NK-92 treated with Interleukin-12 subunit alpha and Interleukin-12 subunit beta, amount 100 ng/mL, for 24 hours (cell line): ENCODE measurements around the gene EGFR.

Source experiments
- DNase-seq: peaks from one replicate; lab custom pipeline; 2025; lab: John Stamatoyannopoulos, UW

EGFR gene

DNA sequence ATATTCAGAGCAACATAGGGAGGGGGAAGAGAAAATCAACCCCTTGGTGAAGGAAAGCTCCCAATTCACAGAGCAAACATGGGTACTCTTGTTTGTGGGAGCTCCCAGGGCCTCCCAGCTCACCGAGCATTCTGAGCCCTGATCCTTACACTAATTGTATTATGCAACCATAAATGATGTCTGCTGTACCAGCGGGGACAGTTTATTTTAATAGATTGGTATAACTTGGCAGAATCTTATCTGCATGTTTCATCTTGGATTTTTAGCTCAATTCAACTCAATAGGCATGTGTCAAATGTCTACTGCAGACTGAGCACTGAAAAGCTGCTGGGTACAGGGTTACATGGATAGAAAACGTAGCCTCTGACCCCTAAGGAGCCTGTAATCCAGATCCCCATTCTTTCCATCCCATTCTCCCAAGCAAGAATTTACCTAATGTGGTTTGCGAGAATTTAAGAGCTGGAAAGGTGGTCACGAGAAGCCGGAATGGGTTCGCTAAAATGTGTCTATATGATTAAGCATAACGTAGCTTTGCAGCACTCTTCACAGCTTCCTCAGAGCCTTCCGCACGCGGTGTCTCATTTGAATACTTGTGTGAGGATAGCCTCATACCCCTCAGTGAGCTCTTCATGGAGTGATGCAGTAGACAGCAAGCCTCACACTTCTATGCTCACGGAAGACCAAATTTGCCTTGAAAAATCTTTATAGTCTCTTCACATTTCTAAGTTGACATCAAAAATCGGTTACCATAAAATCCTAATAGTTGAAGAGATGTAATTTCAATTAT, 18.3 kb downstream of the EGFR start:
- no peak for DNase-seq

- DNase-seq = no peak
Measured at GRCh38 chr7:55043691-55044370, 25.0 kb downstream of the EGFR start.

GRCh38 chr7:55044371-55044717, 25.5 kb downstream of the EGFR start:
- no peak for DNase-seq

- DNase-seq = no peak
Measured at GRCh38 chr7:55044791-55045190, 26.0 kb downstream of the EGFR start.

DNA sequence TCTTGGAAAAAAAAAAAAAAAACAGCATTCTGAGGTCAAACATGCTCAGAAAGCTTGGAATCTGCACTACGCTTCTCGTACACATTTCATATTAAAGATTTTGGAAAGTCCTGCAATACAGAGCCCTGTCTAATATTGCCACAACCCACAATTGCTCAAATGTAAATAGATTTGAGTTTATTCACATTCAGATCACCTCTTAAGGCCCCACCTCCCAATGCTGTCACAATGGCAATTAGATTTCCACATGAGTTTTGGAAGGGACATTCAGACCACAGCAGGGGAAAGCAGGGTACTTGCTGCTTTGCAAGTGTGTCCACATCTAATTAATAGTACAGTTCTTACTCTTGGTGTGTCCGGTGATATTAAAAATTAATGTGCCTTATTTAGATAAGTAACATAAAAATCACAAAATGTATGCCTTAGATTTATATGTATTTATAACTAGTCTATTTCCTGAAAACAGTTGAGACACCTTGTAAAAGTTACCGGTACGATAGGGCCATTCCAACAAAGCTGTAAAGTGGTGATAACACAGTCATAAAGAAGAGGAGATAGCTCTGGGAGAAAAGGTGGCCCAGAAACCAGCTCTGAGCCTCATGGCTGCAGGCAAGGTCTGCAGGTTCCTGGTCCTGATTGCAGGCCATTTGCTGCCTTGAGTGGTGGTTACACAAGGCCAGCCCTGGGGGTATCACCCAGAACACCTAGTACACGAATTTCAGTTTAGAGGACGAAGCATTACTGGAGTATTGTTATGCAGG, 27.9 kb downstream of the EGFR start:
- DNase-seq = no peak

DNA sequence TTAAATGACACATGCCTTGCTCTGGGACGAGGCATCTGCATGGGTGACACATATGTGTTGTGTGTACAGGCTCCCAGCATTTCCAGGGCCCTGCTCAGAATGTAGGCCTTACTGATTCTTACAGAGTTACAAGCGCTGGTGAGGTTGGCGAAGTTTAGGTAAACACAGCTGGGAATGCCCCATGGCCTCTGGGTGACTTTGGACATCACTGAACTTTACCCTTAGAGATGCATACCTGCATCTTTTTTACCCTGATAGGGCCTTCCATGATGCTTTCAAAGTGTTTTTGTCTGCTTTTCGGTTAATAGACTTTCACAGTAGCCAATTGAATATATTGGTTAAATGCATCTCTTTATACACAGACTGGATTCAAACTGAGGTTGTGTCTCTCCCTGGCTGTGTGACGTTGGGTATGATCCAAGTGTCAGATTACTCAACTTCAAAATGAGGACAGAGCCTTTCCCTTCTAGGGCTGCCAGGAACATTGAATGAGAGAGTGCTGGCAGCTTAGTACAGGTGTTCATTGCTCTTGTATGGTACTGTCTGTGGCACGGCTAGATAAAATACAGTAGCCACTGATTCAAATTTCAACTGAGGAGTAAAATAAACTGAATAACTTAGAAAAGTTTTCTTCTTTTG, 29.5 kb downstream of the EGFR start:
- DNase-seq = no peak

DNA sequence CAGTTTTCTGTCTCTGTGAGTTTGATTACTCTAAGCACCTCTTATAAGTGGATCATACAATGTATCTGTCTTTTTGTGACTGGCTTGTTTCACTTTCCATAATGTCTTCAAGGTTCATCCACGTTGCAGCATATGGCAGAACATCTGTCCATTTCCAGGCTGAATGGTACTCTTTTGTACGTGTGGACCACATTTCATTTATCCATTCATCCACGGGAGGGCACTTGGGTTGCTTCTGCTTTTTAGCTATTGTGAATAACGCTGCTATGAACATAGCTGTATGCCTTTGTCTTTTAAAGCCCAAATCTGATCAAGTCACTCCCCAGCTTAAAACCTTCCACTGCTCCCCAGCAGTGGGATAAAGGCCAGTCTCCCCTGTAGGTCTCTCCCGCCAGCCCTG, 31.5 kb downstream of the EGFR start:
- no peak for DNase-seq

DNA sequence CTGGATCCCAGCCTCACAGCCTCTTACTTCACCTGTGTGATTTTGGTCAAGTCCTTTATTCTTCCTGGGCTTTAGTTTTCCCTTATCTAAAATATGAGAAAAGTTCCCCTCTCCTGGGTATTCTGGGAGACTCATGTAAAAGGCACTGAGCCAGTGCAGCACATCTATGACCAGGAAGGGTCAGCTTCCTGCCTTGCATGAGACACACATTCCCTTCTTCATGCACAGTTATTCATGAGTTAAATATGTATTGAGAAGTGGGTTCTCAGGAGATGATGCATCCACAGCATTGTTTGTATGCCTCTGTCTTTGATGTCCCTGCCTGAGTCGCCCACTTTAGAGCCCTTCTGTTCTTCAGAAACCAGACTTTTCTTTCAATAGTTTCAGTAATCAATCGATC, 33.3 kb downstream of the EGFR start:
- no peak for DNase-seq

DNA sequence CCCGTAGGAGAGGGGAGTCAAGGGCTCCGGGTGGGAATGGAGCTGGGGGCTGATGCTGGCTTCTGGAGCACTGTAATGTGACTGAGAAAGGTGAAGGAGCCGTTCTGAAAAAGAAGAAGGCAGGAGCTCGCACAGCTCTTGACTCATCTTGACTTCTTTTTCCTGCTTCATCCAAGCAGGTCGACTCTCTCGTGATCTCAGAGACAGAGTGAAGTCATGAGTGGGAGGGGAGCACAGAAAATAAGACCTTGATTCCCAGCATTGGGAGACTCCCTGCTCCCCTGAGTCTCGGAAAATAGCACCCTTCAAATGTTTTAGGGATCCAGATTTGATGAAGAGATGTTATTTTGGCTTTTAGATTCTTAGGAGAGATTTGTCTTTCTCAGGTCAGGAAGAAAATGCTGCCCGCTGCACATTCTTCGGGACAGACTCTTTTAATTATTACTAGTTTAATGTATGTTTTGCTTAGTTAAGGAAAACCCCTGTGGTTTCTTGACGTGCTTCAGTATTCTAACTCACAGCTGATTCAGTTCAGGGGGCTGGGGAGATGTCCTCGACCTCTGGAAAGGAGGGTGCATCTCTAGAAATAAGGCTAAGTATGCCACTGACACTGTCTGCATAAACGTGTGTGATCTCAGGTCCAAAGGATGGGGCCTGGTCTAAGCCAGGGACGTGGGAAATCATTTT, 34.1 kb downstream of the EGFR start:
- no peak for DNase-seq

- DNase-seq = no peak
Measured at GRCh38 chr7:55053651-55054571, 35.1 kb downstream of the EGFR start.

GRCh38 chr7:55054758-55055157, 35.9 kb downstream of the EGFR start:
- DNase-seq = no peak

GRCh38 chr7:55055479-55055878, 36.7 kb downstream of the EGFR start:
- no peak for DNase-seq

DNA sequence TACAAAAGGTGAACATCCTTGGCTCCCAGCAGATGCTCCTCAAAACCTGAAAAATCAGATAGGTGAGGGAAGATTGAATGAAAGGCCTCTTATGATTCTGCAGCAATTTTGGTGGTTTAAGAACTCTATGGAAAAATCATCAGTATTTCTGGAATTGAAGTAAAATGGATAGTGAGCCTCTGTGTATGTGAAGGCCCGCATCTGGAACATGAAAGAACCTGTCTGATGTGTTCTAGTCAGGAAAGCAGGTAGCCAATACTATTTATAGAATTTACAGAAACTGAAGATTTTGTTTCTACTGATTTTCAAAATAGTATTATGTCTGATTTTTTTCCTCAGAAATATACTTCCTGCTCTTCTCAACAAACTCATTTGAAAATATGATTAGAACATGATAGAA, 37.3 kb downstream of the EGFR start:
- no peak for DNase-seq

DNA sequence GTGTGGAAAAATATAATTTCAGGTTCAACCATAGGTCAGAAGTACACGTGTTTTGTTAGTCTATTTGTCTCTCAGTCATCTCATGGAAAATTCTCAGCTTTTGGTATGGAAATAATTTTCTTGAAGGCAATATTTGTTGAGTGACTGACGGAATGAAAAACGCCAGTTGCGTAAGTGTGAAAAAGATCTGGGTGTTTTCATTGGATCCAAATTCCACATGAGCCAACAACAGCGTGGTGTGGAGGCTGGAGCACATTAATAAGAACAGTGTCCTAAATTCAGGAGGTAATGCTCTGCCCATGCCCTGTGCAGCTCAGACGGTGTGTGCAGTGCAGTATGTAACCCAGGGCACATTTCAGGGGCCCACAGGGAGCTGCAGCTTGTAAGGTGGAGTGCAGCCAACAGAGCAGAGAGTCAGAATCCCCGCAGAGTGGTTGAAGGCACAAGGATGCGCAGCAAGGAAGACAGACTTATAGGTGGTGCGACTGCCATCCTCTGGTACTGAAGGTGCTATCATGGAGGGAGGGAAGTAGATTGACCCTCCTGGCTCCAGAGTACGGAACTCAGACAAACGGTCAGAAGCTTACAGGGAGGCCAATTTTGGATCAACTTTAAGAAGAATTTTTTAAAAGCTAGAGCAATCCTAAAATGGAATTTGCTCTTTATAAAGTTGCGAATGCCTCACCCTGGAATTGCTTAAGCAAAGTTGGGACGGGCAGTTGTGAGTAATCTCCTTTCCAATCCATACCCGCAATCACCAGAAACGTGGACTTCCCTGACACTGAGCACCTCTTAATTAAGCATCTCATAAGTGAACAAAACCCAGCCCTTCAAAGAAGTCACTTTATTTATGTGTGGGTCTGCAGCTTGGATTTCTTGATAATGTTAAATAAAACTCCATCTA, 38.0 kb downstream of the EGFR start:
- DNase-seq = no peak

- no peak for DNase-seq
Measured at GRCh38 chr7:55058314-55058713, 39.5 kb downstream of the EGFR start.

DNA sequence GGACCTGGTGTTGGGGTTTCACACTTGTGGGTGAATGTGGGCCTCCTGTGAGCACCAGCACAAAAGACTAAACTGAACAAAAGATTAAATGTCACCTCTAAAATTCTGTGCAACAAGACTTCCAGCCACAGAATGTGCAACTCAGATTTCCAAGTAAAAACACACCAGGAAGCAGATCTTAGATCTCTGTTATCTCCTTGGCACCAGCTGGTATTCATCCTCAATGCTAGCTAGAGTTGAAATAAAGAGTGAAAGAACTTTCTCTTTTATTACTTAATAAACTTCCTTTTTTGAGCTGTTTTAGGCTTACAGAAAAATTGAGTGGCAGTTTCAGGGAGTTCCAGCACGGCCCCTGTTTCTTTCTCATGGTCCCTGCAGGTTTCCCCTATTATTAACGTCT, 40.2 kb downstream of the EGFR start:
- no peak for DNase-seq

DNA sequence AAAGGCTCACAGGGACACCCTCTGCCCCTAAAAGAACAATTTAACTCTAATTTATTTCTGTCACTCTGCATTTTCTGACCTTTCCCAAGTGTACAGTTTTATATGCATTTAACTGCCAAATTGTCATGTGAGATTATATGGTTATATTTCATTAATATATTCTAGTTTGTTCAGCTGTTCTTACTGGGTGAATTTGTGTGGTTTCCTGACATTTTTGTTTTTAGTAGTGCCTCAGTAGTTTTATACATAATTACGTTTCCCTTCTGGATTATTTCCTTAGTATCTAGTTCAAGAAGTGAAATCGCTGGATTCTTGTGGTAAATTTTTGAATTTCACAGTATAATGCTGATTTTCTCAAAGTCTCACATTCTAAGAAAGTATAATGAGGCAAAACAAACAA, 41.3 kb downstream of the EGFR start:
- no peak for DNase-seq

DNA sequence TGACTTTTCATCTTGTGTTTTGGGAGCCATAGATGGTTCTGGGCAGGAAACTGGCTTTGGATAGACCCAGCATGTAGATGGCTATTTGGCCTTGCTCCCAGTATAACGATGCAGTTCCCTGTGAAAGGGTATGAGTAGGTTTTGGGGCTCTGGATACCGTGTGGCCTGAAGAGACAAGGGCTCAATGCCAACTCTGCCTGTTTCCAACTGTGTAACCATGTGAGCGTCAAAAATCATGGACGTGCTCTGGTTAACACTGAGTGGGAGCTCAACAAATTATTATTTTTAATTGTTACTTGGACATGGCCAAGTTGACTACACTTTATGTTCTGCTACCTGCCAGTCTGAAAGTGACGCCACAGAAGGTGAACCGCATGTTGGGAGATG, 41.8 kb downstream of the EGFR start:
- no peak for DNase-seq

DNA sequence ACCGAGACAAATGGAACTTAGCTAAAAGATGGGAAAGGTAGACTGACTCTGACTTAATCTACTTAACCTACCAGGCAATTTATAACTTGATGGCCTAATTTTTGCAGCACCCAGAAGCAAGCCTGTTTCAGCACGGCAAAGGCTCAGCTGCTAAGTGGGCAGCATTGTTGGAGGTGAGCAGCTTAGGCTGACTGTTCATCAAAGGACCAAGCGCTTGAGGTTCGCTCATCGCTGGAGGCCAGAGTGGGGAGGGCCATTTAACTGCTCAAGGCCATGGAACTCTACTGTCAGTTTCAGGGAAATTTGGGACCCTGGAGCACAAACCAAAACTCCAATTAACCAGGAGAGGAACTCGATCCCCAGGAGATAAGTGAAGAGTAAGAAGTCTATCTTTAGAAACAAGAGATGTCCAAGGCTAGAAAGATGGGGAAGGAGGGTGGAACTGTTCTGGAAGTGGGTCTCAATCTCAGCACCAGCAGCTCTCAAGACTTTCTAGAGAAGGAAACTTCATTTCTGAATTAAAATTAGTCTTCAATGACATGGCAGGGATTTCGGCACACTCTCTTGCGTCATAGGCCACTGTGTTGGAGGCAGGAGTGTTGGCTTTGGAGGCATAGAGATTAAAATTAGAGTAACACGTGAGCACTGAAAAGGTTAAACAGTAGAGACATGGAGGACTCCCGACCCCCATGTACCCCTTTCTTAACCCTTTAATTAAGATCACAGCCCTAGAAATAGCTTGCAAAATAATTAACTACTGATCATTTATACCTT, 43.1 kb downstream of the EGFR start:
- no peak for DNase-seq
